Fibroblast of skin of right biceps (primary cell): ENCODE results near the gene PRM2.
A peak's percentile ranks its signal among the peaks of the same experiment; 100 is the strongest.
"Not testable (repeated sequence)": the region's sequence is repeated elsewhere in the genome, so short reads cannot be mapped to it uniquely, and the experiment has no call there.

ENCODE experiments used
- DNase-seq: peaks from one replicate; pipeline ENCODE4 v3.0.0-alpha.2; 2013

The PRM2 gene

DNA sequence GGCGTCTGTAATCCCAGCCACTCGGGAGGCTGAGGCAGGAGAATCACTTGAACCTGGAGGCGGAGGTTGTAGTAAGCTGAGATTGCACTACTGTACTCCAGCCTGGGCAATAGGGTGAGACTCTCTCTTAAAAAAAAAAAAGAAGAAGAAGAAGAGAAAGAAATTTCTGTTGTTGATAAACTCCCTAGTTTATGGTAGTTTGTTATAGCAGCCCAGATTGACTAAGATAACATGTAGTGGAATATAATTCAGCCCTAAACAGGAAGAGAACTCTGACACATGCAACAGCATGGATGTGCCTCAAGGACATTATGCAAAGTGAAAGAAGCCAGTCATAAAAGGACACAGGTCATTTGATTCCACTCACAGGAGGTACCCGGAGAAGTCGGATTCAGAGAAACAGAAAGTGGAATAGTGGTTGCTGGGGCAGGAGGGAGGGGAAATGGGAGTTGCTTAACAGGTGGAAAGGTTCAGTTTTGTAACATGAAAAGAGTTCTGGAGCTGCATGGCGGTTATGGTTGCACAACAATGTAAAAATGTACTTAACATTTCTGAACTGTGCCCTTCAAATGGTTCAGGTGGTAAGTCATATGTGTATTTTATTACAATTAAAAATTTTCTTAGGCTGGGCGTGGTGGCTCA, 30.8 kb upstream of the PRM2 start:
- no peak for DNase-seq

DNA sequence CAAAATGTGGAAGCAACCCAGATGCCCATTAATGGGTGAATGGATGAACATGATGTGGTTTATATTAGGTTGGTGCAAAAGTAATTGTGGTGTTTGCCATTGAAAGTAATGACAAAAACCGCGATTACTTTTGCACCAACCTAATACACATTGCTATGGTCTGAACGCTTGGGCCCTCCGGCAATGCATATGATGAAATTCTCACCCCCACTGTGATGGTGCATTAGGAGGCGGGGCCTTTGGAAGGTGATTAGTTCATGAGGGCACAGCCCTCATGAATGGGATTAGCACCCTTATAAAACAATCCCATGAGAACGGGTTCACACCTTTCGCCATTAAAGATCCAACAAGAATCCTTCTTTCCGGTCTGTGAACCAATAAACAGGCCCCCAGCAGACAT, 30.1 kb upstream of the PRM2 start:
- DNase-seq: no peak

DNA sequence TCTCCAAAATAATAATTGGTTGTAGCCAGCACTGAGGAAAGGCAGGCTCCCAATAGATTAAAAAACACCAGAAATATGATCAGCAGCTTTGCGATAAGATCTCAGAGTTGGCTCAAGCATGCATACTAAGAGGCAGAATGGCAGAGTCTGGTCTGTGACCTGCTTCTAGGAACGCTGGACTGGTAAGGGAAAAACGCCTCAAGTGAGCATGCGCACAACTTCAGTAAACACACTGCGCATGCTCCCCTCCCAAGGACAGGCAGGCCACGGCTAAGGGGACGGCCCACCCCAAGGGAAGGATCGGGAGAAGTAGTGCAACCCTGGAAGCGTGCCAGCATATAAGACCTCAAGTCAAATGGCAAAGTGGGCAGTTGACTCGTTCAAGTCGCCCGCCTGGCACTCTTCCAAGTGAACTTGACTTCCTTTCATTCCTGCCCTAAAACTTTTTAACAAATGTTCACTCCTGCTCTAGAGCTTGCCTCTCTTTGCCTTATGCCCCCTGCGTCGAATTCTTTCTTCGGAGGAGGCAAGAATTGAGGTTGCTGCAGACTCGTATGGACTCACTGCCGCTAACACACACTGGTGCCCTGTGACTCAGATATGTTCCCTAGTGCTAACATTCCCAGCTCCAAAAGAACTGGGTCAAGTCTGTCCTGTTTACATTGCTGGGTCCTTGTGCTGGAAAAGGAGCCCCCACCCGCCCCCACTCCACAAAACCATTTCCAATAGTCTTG, 27.3 kb upstream of the PRM2 start:
- DNase-seq: no peak

DNA sequence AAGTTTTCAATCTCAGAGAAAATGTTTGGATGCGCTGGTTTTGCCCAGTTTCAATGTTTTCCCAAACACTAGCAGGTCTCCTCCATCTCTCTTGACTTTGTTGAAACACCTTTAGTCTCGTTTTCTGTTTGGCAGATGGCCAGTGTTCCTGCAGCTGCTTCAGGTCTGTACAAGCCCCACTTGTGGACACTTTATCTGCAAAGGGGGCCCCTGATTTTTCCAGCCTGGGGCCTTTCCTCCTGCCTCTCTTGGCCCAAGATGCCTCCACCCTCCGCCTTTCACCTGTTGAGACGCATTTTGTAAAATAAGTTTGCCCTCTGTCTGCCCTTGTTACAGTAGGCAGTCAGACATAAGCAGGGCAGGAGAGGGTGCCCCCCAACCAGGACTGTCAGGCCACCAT, 26.7 kb upstream of the PRM2 start:
- no peak for DNase-seq

DNA sequence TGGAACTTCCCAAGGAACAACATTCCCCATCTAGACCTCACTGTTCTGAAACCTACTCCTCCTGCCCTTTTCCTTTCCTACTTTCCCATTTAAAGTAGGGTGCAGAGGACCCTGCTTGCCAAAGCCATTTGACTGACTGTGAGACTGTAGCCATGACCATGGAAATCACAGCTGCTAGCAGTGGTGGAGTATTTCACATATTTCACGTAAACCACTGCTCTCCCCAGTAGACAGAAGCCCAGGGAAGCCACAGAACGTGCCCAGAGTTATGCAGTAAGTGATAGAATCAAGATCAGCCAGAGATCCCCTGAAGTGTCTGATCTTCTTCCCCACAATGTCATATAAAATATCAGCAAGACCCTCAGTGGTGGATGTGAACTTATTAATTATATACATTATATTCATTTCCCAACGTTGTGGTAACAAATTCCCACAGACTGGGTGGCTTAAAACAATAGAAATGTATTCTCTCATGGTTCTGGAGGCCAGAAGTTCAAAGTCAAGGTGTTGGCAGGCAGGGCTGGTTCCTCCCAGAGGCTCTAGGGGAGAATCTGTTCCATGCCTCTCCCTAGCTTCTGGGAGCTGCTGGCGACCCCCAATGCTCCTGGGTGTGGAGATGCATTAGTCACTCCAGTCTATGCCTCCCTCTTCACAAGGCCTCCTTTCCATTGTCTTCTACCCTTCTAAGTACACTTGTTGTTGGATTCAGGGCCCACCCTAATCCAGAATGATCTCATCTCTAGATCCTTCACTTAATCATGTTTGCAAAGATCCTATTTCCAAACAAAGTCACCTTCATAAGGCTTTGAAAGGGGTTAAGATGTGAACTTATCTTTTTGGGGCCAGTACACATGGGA, 25.6 kb upstream of the PRM2 start:
- DNase-seq: peak; percentile 16

DNA sequence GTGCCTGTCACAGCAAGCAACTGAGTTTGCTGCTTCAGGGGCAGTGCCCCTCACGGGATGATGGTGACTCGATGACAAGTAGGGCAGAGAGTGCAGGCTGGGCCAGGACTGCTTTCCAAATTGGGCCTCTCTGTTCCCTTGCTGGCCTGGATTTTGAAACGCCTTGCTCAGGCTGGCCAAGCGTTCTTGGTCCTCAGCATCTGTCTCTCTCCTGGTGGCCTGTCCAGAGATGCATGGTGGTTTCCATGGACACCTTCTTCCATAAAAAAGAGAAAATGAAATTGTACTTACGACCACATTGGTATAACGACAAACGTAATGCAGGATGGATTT, 24.2 kb upstream of the PRM2 start:
- DNase-seq: no peak

DNA sequence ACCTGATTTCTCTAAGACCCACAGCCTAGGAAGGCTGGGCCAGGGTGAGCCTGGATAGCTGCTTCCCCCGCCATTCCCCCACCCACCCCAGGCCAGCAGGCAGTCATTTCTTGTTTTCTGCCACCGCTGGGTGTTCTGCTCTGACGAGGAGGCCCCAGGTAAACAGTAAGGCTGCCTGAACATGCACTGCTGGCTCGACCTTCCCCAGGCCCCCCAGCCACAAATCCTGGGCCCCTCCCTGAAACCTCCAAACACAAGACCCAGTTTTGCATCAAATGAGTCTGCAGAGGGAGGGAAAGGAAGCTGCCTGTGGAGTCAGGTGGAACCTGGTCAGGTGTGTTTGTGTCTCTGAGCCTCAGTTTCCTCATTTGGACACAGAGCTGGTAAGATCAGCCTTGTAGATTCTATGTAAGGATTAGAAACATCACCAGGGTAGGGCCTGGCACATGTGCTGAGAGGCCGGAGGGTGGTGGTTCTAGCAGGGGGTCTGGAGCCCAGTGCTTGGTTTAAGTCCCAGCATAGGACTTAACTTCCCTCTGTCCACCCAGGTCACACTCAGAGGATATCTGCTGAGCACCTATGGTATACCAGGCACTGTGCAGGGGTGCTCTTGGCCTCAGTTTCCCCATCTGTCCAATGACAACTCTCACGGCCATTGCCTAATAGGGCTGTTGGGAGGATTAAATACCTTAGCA, 23.7 kb upstream of the PRM2 start:
- DNase-seq: no peak

DNA sequence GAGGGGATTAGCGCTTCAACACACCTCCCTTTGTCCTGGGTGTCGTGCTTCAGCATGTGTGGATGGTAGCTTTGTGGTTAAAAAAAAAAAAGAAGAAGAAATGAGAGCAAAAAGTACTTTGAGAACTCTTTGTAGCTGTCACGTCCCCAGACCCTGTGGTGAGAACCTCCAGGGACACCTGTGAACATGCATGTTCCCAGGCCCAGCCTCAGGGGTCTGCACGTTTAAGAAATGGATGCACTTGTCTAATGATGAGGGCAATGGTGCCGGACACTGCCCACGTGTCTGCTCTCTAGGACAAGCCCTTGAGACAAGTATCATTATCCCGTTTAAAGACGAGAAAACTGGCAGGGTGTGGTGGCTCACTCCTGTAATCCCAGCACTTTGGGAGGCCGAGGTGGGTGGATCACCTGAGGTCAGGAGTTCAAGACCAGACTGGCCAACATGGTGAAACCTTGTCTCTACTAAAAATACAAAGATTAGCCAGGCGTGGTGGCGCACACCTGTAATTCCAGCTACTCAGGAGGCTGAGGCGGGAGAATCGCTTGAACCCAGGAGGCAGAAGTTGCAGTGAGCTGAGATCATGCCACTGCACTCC, 22.8 kb upstream of the PRM2 start:
- DNase-seq: not testable (repeated sequence)

DNA sequence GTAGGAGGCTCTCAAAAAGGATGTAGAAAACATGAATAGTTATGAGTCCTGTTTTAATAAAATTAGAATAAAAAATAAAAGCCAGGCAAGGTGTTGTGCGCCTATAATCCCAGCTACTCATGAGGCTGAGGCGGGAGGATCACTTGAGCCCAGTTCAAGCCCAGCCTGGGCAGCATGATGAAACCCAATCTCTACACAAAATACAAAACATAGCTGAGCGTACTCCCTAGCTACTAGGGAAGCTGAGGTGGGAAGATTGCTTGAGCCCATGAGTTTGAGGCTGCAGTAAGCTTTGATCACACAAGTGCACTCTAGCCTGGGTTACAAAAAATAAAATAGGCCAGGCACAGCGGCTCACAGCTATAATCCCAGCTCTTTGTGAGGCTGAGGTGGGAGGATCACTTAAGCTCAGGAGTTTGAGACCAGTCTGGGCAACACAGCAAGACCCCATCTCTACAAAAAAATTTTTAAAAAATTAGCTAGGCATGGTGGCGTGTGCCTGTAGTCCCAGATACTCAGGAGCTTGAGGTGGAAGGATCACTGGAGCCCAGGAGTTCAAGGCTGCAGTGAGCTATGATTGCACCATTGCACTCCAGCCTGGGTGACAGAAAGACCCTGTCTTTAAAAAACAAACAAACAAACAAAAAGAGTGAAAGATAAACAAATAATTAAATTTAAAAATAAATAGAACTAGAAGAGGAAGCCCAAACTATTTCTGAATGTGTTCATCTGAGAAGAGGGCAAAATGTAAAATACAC, 22.0 kb upstream of the PRM2 start:
- DNase-seq: no peak

DNA sequence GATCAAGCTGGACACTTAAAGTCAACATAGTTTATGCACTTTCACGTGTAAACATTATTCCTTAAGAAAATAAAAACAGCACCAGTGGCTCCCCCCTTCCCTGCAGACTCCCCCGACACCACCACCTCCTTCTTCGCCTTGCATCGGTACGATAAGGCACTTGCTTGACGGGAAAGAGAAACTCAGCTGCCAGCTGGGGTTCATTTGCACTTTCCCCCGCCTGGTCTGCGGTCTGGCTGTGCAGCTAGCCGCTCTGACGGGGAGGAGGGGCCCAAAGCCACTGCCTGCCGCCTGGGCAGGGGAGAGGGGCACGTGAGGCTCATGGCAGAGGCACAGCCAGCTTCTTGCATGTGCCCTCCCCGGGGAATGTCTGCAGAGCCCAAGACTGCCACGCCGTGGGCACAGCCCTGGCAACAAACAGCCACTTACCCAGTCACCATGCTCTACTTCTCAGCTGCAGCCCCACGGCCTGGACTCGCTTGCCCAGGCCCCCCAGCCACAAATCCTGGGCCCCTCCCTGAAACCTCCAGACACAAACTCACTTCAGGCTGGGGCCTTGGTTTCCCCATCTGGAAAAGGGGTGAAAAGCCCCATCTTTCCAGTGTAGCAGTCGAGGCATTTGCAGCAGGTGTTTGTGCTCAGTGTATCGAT, 21.3 kb upstream of the PRM2 start:
- DNase-seq: peak; percentile 55

DNA sequence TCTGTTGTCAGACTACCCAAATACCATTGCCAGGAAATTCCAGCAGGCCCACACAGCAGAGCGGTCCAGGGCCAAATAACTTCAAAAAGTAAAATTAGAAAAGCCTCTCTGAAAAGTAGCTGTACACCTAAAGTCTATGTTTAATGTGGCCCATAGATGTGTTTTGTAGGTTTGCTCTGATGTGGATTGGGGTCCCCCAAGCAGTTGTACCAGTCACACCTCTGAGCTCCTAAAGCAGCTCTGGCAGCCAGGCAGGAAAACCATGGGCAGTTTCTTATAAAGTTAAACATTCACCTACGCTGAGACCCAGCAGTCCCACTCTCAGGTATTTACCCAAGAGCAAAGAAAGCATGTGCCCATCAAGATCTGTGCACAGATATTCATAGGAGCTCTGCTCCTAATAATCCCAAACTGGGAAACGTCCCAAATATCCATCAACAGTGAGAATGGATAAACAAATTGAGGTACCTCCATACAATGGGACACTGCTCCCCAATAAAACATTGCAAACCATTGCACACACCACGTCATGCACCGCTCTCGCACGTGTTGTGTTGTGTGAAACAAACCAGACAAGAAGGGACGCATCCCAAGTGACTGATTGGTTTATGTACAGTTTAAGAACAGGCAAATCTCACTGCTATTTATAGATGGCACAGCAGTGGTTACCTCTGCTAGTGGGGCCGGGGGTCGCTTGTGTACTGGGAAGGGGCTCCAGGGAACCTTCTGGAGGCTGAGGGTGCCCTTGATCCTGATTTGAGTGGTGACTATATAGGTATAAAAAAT, 20.6 kb upstream of the PRM2 start:
- DNase-seq: no peak

DNA sequence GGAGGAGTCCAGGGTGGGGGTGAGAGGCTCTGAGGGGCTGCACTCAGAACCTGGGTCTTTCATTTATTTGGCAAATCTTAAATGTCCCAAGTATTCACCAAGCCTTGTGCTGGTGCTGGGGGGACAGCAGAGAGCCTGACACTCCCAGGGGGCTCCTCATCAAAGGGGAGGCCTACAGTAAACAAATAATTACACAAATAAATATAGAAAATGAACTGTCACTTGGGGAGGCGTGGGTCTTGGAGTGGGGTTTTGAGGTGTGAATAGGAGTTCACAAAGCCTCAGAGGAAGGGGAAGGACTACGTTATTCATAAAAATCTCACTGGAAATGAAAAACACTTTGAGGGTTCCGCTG, 20.0 kb upstream of the PRM2 start:
- DNase-seq: no peak

DNA sequence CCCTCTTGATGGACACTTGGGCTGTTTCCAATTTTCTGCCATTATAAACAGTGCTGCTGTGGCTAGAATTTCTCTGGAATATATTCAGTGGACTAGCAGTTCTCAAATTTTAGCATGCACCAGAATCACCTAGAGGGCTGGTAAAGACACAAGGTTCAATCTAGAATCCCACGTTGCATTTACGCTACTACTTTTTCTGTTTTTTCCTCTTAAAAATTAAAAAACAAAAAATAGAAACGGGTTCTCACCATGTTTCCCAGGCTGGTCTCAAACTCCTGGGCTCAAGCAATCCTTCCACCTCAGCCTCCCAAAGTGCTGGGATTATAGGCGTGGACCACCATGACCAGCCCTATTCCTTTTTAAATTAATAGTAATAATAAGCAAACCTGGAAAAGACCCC, 19.4 kb upstream of the PRM2 start:
- no peak for DNase-seq

DNA sequence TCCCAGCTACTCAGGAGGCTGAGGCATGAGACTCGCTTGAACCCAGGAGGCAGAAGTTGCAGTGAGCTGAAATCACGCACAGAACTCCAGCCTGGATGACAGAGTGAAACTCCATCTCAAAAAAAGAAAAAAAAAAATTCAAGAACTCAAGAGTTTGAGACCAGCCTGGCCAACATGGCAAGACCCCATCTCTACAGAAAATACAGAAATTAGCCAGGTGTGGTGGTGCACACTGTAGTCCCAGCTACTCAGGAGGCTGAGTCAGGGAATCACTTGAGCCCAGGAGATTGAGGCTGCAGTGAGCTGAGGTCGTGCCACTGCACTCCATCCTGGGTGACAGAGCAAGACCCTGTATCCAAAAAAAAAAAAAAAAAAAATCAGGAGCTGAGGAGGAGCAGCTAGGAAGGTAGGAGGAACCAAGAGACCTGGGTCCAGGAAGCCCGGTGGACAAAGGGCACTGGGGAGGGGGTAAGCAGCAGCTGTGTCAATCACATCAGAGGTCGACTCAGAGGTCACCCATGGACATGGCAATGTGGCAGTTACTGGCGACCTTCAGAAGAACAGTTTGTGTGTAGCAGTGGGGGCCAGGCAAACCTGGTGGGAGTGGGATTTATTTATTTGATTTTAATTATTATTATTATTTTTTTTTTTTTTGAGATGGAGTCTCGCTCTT, 15.9 kb upstream of the PRM2 start:
- DNase-seq: no peak

DNA sequence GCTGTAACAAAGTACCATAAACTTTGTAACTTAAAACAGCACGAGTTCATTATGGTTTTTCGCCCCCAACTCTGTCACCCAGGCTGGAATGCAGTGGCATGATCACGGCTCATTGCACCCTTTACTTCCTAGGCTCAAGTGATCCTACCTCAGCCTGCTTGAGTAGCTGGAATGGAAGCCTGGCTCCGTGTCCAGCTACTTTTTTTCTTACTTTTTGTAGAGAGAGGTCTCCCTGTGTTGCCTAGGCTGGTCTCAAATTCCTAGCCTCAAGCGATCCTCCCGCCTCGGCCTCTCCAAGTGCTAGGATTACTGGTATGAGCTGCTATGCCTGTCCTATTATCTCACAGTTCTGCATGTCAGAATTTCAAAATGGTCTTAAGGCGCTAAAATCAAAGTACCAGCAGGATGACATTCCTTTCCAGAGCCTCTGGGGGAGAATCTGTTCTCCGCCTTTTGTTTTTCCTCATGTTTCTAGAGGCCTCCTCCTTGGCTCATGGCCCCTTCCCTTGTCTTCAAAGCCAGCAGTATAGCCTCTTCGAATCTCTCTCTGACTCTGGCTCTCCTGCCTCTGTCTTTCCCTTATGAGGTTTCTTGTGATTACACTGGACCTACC, 14.9 kb upstream of the PRM2 start:
- DNase-seq: no peak

DNA sequence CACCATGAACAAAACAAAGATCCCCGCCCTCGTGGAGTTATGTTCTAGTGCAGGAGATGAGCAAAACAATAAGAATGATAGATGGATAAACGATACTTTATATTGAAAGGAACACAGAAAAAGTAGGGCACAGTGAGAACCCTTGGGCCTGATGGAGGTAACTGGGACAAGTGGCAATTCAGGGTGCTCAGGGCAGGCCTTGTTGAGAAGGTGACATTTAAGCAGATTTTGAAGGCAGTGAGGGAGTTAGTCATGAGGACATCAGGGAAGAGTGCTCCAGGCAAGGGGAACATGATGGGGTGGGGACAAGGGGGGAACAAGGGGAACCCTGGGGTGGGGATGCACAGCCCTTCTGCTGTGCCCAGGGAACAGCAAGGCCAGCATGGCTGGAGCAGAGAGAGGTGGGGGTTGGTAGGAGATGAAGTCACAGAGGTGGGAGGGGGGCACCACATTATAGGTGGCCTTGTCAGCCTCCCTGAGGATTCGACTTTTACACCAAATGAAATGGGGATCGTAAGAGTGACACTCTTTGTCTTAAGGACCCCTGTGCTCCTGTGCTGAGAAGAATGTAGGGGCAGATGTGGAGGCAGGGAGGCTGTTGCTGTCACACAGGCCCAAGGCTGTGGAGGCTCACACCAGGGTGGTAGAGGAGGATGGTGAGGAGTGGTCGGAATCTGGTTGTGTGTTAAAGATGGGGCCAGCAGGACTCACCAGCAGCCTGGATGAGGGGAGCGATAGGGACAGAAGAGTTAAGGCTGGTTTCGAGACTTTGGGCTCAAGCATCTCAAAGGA, 14.0 kb upstream of the PRM2 start:
- DNase-seq: no peak

DNA sequence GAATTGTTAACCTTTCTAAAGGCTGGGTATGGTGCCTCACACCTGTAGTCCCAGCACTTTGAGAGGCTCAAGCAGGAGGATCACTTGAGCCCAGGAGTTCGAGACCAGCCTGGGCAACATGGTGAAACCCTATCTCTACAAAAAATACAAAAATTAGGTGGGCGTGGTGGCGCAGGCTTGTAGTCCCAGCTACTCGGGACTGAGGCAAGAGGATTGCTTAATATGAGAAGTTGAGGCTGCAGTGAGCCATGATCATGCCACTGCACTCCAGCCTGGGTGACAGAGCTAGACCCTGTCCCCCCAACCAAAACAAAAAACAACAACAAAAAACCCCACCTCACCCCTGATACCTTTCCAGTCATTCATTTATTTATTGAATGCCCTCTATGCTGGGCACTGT, 13.4 kb upstream of the PRM2 start:
- not testable (repeated sequence) for DNase-seq

DNA sequence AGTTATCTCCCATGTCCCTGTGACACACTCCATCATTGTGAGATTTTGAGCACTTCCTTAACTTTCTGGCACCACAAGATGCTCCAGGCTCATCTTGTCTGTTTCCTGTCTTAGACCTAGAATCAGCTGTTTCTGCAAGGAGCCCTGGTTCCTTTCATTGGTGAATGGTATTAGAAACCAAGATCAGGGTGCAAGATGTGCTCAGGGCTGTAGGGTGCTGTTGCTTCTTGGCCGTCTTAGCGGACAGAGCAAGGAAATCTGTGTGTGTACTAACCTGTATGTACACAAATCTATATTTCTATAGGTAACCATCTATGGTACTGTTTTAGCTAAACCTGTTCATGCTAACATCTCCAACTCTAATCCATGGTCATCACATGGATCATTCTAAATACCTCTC, 12.9 kb upstream of the PRM2 start:
- no peak for DNase-seq

DNA sequence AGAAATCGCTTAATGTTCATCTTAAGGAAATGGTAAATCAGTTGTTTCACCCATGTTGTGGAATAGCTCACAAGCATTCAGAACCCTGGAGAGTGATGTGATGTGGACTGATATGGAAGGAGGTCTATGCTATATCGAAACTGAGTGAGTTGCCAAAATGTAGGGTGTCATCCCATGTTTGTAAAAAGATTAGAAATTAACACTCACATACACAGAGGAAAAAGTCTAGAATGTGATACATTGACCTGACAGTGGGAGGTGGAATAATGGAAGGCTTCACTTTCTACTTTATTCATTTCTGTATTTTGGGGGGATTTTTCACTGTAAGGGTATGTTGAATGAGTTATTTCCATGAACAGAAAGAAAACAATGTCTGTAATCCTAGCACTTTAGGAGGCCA, 9.6 kb upstream of the PRM2 start:
- no peak for DNase-seq
